SK-N-SH (cell line): ENCODE results near the gene PRKAA2. TPM values are rescaled to one million over a fixed set of nuclear protein-coding genes. Genes with fewer than 3 reads are reported as not detected.
"Not testable (repeated sequence)": the region's sequence is repeated elsewhere in the genome, so short reads cannot be mapped to it uniquely, and the experiment has no call there.

Experiments
- CTCF ChIA-PET: fragments of 300-600, 350-600 bp; formaldehyde crosslinking; extraction: SDS; loops from one replicate; lab custom pipeline; 2021; lab: Yijun Ruan, JAX
- POLR2A ChIA-PET: fragments of 350-600 bp; sonication (Branson Sonifier 250); formaldehyde crosslinking; extraction: SDS; loops from one replicate; lab custom pipeline; 2020; ENCODE audit warnings: antibody characterized with exemption, inconsistent platforms; lab: Yijun Ruan, JAX
- DNase-seq: peaks from one replicate; pipeline ENCODE4 v3.0.0; 2012
- H2AFZ ChIP-seq: fragments of 200-600 bp; sonication (generic); 2 replicates; pipeline ENCODE4 v1.8.1; 2016; ENCODE audit warnings: antibody characterized with exemption, mild to moderate bottlenecking, low read depth
- H3F3A ChIP-seq: fragments of 200-600 bp; sonication (generic); replicated peaks from 2 replicates; pipeline ENCODE3; 2016; ENCODE audit warnings: antibody characterized with exemption, mild to moderate bottlenecking; ENCODE audit not compliant: insufficient read depth
- H3K27ac ChIP-seq, 2 experiments: fragments of 200-500 bp in 1 of 2; fragments of 200-600 bp in 1 of 2; sonication (Bioruptor generic) in 1 of 2; sonication (generic), shearing (Covaris generic) in 1 of 2; 2 replicates each; pipeline versions ENCODE4 v1.5.1 to v1.6.1; 2014 to 2016; ENCODE audit warnings: low read depth in 2 of 2, inconsistent platforms in 1 of 2, low read length in 1 of 2, mild to moderate bottlenecking in 1 of 2, mixed read lengths in 1 of 2
- H3K27me3 ChIP-seq: fragments of 200-600 bp; sonication (generic), shearing (Covaris generic); 2 replicates; pipeline ENCODE4 v1.6.1; 2016; ENCODE audit warnings: mixed run types; ENCODE audit not compliant: insufficient read depth
- H3K36me3 ChIP-seq, 2 experiments: fragments of 200-500 bp in 1 of 2; fragments of 200-600 bp in 1 of 2; sonication (Bioruptor generic) in 1 of 2; sonication (generic) in 1 of 2; replicated peaks in 1 of 2; 2 replicates each; pipeline versions ENCODE3 to v1.5.1; 2014 to 2016; ENCODE audit warnings: low read length in 1 of 2, mild to moderate bottlenecking in 1 of 2; ENCODE audit not compliant: insufficient read depth in 2 of 2, control insufficient read depth in 1 of 2
- H3K4me1 ChIP-seq, 2 experiments: fragments of 200-500 bp in 1 of 2; fragments of 200-600 bp in 1 of 2; sonication (Bioruptor generic) in 1 of 2; sonication (generic), shearing (Covaris generic) in 1 of 2; 2 replicates each; pipeline versions ENCODE4 v1.5.1 to v1.6.1; 2014 to 2016; ENCODE audit warnings: low read depth in 1 of 2, low read length in 1 of 2, mixed run types in 1 of 2; ENCODE audit not compliant: insufficient read depth in 2 of 2, control insufficient read depth in 1 of 2
- H3K4me2 ChIP-seq: fragments of 200-600 bp; sonication (generic), shearing (Covaris generic); 2 replicates; pipeline ENCODE4 v1.6.1; 2017; ENCODE audit warnings: mixed run types
- H3K4me3 ChIP-seq, 2 experiments: fragments of 200-500 bp in 1 of 2; fragments of 200-600 bp in 1 of 2; sonication (Bioruptor generic) in 1 of 2; sonication (generic), shearing (Covaris generic) in 1 of 2; 2 replicates each; pipeline versions ENCODE4 v1.5.1 to v1.8.1; 2014 to 2016; ENCODE audit warnings: low read depth in 2 of 2, inconsistent platforms in 1 of 2, low read length in 1 of 2, mild to moderate bottlenecking in 1 of 2, mixed read lengths in 1 of 2, moderate library complexity in 1 of 2
- H3K79me2 ChIP-seq: fragments of 200-600 bp; sonication (generic); 2 replicates; pipeline ENCODE4 v1.8.1; 2017; ENCODE audit warnings: mild to moderate bottlenecking; ENCODE audit not compliant: insufficient read depth
- H3K9ac ChIP-seq: fragments of 200-600 bp; sonication (generic); 2 replicates; pipeline ENCODE4 v1.6.1; 2017; ENCODE audit warnings: mixed run types
- H3K9me2 ChIP-seq: fragments of 200-600 bp; sonication (generic); 2 replicates; pipeline ENCODE4 v1.6.1; 2017; ENCODE audit warnings: mixed run types
- H3K9me3 ChIP-seq: fragments of 200-600 bp; sonication (generic); 2 replicates; pipeline ENCODE4 v1.6.1; 2017; ENCODE audit warnings: mixed run types, mild to moderate bottlenecking, moderate library complexity
- H4K20me1 ChIP-seq: fragments of 200-600 bp; sonication (generic); 2 replicates; pipeline ENCODE4 v1.6.1; 2017; ENCODE audit warnings: mild to moderate bottlenecking, mixed run types; ENCODE audit not compliant: insufficient read depth
- MAX ChIP-seq: IDR thresholded peaks from 2 replicates; pipeline ENCODE4 v1.4.0; 2012; ENCODE audit warnings: low read depth
- RAD21 ChIP-seq: IDR thresholded peaks from 2 replicates; pipeline ENCODE4 v1.6.1; 2012; ENCODE audit warnings: mild to moderate bottlenecking, low read length
- RCOR1 ChIP-seq: fragments of 150-350 bp; IDR thresholded peaks from 2 replicates; pipeline ENCODE4 v1.6.1; 2017; ENCODE audit warnings: antibody characterized with exemption, low read length
- RXRA ChIP-seq: IDR thresholded peaks from 2 replicates; pipeline ENCODE4 v1.4.0; 2012; ENCODE audit warnings: low read depth, mild to moderate bottlenecking, borderline replicate concordance
- TAF1 ChIP-seq: IDR thresholded peaks from 2 replicates; pipeline ENCODE4 v1.6.1; 2012; ENCODE audit warnings: low read depth, mild to moderate bottlenecking, low read length, moderate library complexity, borderline replicate concordance
- WGBS: methylation state at CpG from one replicate; pipeline ENCODE4 v1.1.6; 2017; ENCODE audit warnings: low lambda C conversion rate; 5-methylcytosine and 5-hydroxymethylcytosine counted together
- polyA plus RNA-seq, 3 experiments: library from polyadenylated mRNA; depleted of rRNA; stranded (reverse); fragments of >200 nt; gene quantifications; 2 replicates each; pipeline ENCODE4 v1.2.3, GENCODE V29; 2012

Gene PRKAA2
- polyA plus RNA-seq (2012; rRNA removed) = 1.5 and 1.8 TPM in 2 replicates
- 1.8 and 2.1 TPM in 2 replicates for polyA plus RNA-seq (2012; cell fraction: cytosol; rRNA removed)
- 2.3 and 4.9 TPM in 2 replicates for polyA plus RNA-seq (2012; cell fraction: nucleus; rRNA removed)

GRCh38 chr1:56644919-56645676, at the start of gene PRKAA2:
TSS of gene PRKAA2 (plus strand) at chr1:56645314. CDS start at chr1:56645388, 74 bp downstream.
- ChIA-PET POLR2A (no interaction called here), CTCF (interaction anchor here (1.0 to 1.6 kb wide), 2 partner anchors 27 to 60 kb away, joined by 3 to 6 read pairs; no protein-coding TSS in a partner anchor)
- H2AFZ ChIP-seq = peak within 1 kb of the TSS; percentile 93
- H4K20me1 ChIP-seq = no peaks in the 10 kb centered on the region
- H3K4me1 ChIP-seq = peaks cover 0 to 6% of the 10 kb centered on the region in 2 experiments; a peak in 2 of 4 replicates
- H3K9me3 ChIP-seq = no peaks in the 10 kb centered on the region
- peak within 1 kb of the TSS; percentile 86 for H3K4me2 ChIP-seq
- peak; percentile 91 for DNase-seq
- WGBS = 1% methylated on average over 9 of the region's 103 CpGs
- TF ChIP-seq TAF1 (peak; percentile 29; the same call in 1 of the 2 replicates), MAX (peak; percentile 56; the same call in 1 of the 2 replicates), RAD21 (no peak), RXRA (no peak), RCOR1 (no peak)
- H3K27ac ChIP-seq = peak within 1 kb of the TSS in 1 of 2 experiments; percentile 68; a peak in 2 of 4 replicates
- H3K9ac ChIP-seq = peak within 1 kb of the TSS; percentile 60
- peaks cover 19% of the 10 kb centered on the region for H3F3A ChIP-seq
- no peaks in the 10 kb centered on the region for H3K9me2 ChIP-seq
- H3K79me2 ChIP-seq = no peaks in the 10 kb centered on the region
- H3K36me3 ChIP-seq = no peaks in the 10 kb centered on the region
- no peaks in the 10 kb centered on the region for H3K27me3 ChIP-seq
- peak within 1 kb of the TSS; percentile 67 to 94 for H3K4me3 ChIP-seq

- H3K36me3 ChIP-seq, H3K27me3 ChIP-seq, POLR2A ChIA-PET, H3K4me1 ChIP-seq, DNase-seq, H3K9me3 ChIP-seq, H4K20me1 ChIP-seq, H2AFZ ChIP-seq, H3K9me2 ChIP-seq, H3K4me3 ChIP-seq, H3K9ac ChIP-seq, H3K79me2 ChIP-seq, H3K27ac ChIP-seq, H3F3A ChIP-seq, H3K4me2 ChIP-seq: not testable (repeated sequence)
- 95% methylated on average over 5 of the region's 5 CpGs for WGBS
- CTCF ChIA-PET = interaction anchor here (2.8 kb wide), 1 partner anchor 11 kb away, joined by 13 read pairs; no protein-coding TSS in a partner anchor
Observed at GRCh38 chr1:56595397-56596191, 49.5 kb upstream of the PRKAA2 start.

- H3K4me2 ChIP-seq, H4K20me1 ChIP-seq, H3K27me3 ChIP-seq, H3K9me2 ChIP-seq, H3K4me1 ChIP-seq, H3K9me3 ChIP-seq, H2AFZ ChIP-seq, H3K27ac ChIP-seq, CTCF ChIA-PET, H3K4me3 ChIP-seq, DNase-seq, POLR2A ChIA-PET, H3K9ac ChIP-seq, H3K36me3 ChIP-seq, H3K79me2 ChIP-seq, H3F3A ChIP-seq: not testable (repeated sequence)
- 26% methylated on average over 2 of the region's 2 CpGs for WGBS
Observed at GRCh38 chr1:56610097-56610496, 35.0 kb upstream of the PRKAA2 start.

GRCh38 chr1:56610770-56611169, 34.3 kb upstream of the PRKAA2 start:
- 70% methylated on average over 6 of the region's 6 CpGs for WGBS
- POLR2A ChIA-PET, H3K79me2 ChIP-seq, H3K27me3 ChIP-seq, H3K27ac ChIP-seq, H3K4me2 ChIP-seq, H4K20me1 ChIP-seq, H3K9ac ChIP-seq, H3K36me3 ChIP-seq, H3K4me3 ChIP-seq, DNase-seq, H3F3A ChIP-seq, H3K4me1 ChIP-seq, H2AFZ ChIP-seq, H3K9me3 ChIP-seq, H3K9me2 ChIP-seq: not testable (repeated sequence)
- CTCF ChIA-PET = interaction anchor here (0.7 kb wide), 1 partner anchor 1564 kb away, joined by 3 read pairs; no protein-coding TSS in a partner anchor
